K562 (cell line): ENCODE results near the gene RAE1. TPM values are rescaled to one million over a fixed set of nuclear protein-coding genes. Genes with fewer than 3 reads are reported as not detected.

Experiments
- ARID4B ChIP-seq: sonication (generic); formaldehyde crosslinking; IDR thresholded peaks from 2 replicates; pipeline ENCODE4 v1.8.0; 2022; ENCODE audit warnings: mild to moderate bottlenecking, missing genetic modification reagents
- DPF2 ChIP-seq: fragments of 450-650 bp; IDR thresholded peaks from 2 replicates; pipeline ENCODE4 v1.6.1; 2016
- E2F3 ChIP-seq: fragments of 250-450 bp; sonication (Bioruptor Pico); IDR thresholded peaks from 2 replicates; pipeline ENCODE4 v1.4.0; 2020; ENCODE audit warnings: mild to moderate bottlenecking
- ELK1 ChIP-seq: sonication (generic); formaldehyde crosslinking; IDR thresholded peaks from 2 replicates; pipeline ENCODE4 v1.8.1; 2022; ENCODE audit warnings: missing genetic modification reagents
- HMBOX1 ChIP-seq: sonication (generic); IDR thresholded peaks from 2 replicates; pipeline ENCODE4 v1.6.1; 2016
- HNRNPK ChIP-seq: fragments of 200-400 bp; formaldehyde crosslinking; IDR thresholded peaks from one replicate; pipeline ENCODE4 v1.6.1; 2018; ENCODE audit warnings: mild to moderate bottlenecking, low read depth, low read length; ENCODE audit not compliant: poor library complexity, severe bottlenecking
- IRF9 ChIP-seq: fragments of 450-650 bp; IDR thresholded peaks from 2 replicates; pipeline ENCODE4 v1.6.1; 2016; ENCODE audit warnings: missing biosample characterization, missing genetic modification characterization
- NCOA4 ChIP-seq: fragments of 450-650 bp; IDR thresholded peaks from 2 replicates; pipeline ENCODE4 v1.6.1; 2018; ENCODE audit warnings: mild to moderate bottlenecking; ENCODE audit not compliant: partially characterized antibody
- NEUROD1 ChIP-seq: fragments of 150-350 bp; IDR thresholded peaks from 2 replicates; pipeline ENCODE4 v1.6.1; 2014; ENCODE audit warnings: borderline replicate concordance, low read length, low read depth; ENCODE audit not compliant: partially characterized antibody
- PHF21A ChIP-seq: fragments of 450-650 bp; IDR thresholded peaks from 2 replicates; pipeline ENCODE4 v1.6.1; 2017; ENCODE audit warnings: low read depth, borderline replicate concordance
- SLC30A9 ChIP-seq: fragments of 250-450 bp; sonication (Bioruptor Pico); IDR thresholded peaks from 2 replicates; pipeline ENCODE4 v1.8.0; 2022; ENCODE audit warnings: mild to moderate bottlenecking, moderate library complexity
- SMAD4 ChIP-seq: fragments of 250-450 bp; sonication (Bioruptor Pico); conservative IDR thresholded peaks from 2 replicates; pipeline ENCODE4 v1.8.0; 2021; ENCODE audit warnings: inconsistent platforms, mild to moderate bottlenecking, moderate library complexity
- SMARCB1 ChIP-seq: IDR thresholded peaks from 2 replicates; pipeline ENCODE4 v1.6.1; 2011; ENCODE audit warnings: improper control_type of control experiment, low read depth; ENCODE audit not compliant: insufficient read length
- SMC3 ChIP-seq: conservative IDR thresholded peaks from 2 replicates; pipeline ENCODE4 v1.6.1; 2011; ENCODE audit warnings: low read depth, low read length, improper control_type of control experiment; ENCODE audit not compliant: insufficient read depth
- STAT6 ChIP-seq: sonication (generic); formaldehyde crosslinking; IDR thresholded peaks from 2 replicates; pipeline ENCODE4 v1.8.1; 2023; ENCODE audit warnings: mild to moderate bottlenecking, missing genetic modification reagents
- ZNF232 ChIP-seq: sonication (generic); formaldehyde crosslinking; IDR thresholded peaks from 2 replicates; pipeline ENCODE4 v1.8.0; 2022; ENCODE audit warnings: mild to moderate bottlenecking, missing genetic modification reagents
- ZNF263 ChIP-seq: sonication (generic); formaldehyde crosslinking; IDR thresholded peaks from 2 replicates; pipeline ENCODE4 v1.8.0; 2022; ENCODE audit warnings: mild to moderate bottlenecking, missing genetic modification reagents, borderline replicate concordance
- ZNF347 ChIP-seq: fragments of 450-650 bp; formaldehyde crosslinking; IDR thresholded peaks from 2 replicates; pipeline ENCODE4 v1.4.0; 2020; ENCODE audit warnings: low read depth, mild to moderate bottlenecking, moderate library complexity
- polyA plus RNA-seq, 8 experiments: library from polyadenylated mRNA; depleted of rRNA in 4 of 8; stranded (reverse) in 5 of 8; unstranded in 3 of 8; fragments of >200 nt; fragmentation: Nextera tagmentation in 2 of 8; fragmentation: Illumina TruSeq in 1 of 8; extraction: Ambion mirVana in 2 of 8; extraction: Trizol in 1 of 8; gene quantifications; 2 replicates each; pipeline versions ENCODE4 v1.2.1 to v1.2.3, GENCODE V29; 2011 to 2014; ENCODE audit warnings: inconsistent platforms in 1 of 8, missing spikeins in 1 of 8
- total RNA-seq, 7 experiments: library from RNA; depleted of rRNA in 6 of 7; stranded (reverse); fragments of >200 nt in 6 of 7; fragmentation: Illumina TruSeq in 2 of 7; extraction: Trizol in 2 of 7; gene quantifications; 2 replicates each; pipeline versions ENCODE4 v1.2.1 to v1.2.3, GENCODE V29; 2011 to 2021; ENCODE audit warnings: low replicate concordance in 1 of 7

RAE1 gene
- total and polyA plus RNA-seq, 9 of the 15 experiments (the other 6 are each of a cell fraction or from before 2014, with no cell fraction given), result 33.7 to 248 (median 77.7) TPM

- TF ChIP-seq IRF9 (no peak), ELK1 (no peak), STAT6 (no peak), ZNF263 (CRISPR knock-in tag) (peak; percentile 40; the same call in 1 of the 2 replicates), HMBOX1 (no peak), SLC30A9 (CRISPR knock-in tag) (no peak), PHF21A (no peak), NEUROD1 (no peak), ARID4B (no peak), ZNF347 (CRISPR knock-in tag) (no peak), HNRNPK (no peak), SMAD4 (CRISPR knock-in tag) (peak; percentile 61; the same call in 1 of the 2 replicates), SMARCB1 (no peak), E2F3 (CRISPR knock-in tag) (no peak), SMC3 (no peak), ZNF232 (CRISPR knock-in tag) (no peak), NCOA4 (no peak), DPF2 (peak; percentile 58)
Measured at GRCh38 chr20:57412347-57413029, 61.4 kb downstream of the RAE1 start (continued).
